ENCODE data around the gene UBE4B. TPM values are rescaled to one million over a fixed set of nuclear protein-coding genes. Genes with fewer than 3 reads are reported as not detected.

UBE4B gene
- total RNA-seq (10 to 100 TPM; 31.3 to 46.9 (median 38.9) TPM), polyA plus RNA-seq (10 to 100 TPM; 26.3 to 39.5 TPM)
- long read RNA-seq, donor 1, partial matches to known transcripts: 19 of 29 reads
- long read RNA-seq, donor 1, other reads (novel, unspliced or antisense): 6 of 29 reads
- long read RNA-seq, donor 2, full-length matches to known transcripts: 2 of 19 reads
- long read RNA-seq, donor 2, partial matches to known transcripts: 17 of 19 reads
- long read RNA-seq, donor 2, other reads (novel, unspliced or antisense): 0 of 19 reads
- long read RNA-seq, donor 3, full-length matches to known transcripts: 12 of 37 reads
- long read RNA-seq, donor 3, partial matches to known transcripts: 16 of 37 reads
- long read RNA-seq, donor 3, other reads (novel, unspliced or antisense): 9 of 37 reads

GRCh38 chr1:10032590-10033358, at the start of gene UBE4B:
TSS of gene UBE4B (plus strand) at chr1:10032958. CDS start at chr1:10033671, 713 bp downstream.
- no peak for TF ChIP-seq POLR2A (IDR thresholded peaks at IDR 0.05)
- TF ChIP-seq CTCF (IDR thresholded peaks at IDR 0.05): peak; percentile 81 to 94 (median 84)
- no peaks in the 10 kb centered on the region for H3K27me3 ChIP-seq
- H3K4me3 ChIP-seq: peak within 1 kb of the TSS; percentile 92
- peaks cover 3% of the 10 kb centered on the region for H3K4me1 ChIP-seq (ENCODE audit: insufficient read depth)
- peak; percentile 98 to 99 (median 98) for DNase-seq
- no peaks in the 10 kb centered on the region for H3K9me3 ChIP-seq
- H3K36me3 ChIP-seq: no peaks in the 10 kb centered on the region
- peak within 1 kb of the TSS; percentile 75 to 93 for H3K27ac ChIP-seq
- intact Hi-C loops (cut with DNase I): loop anchor here in 2 of 4 donors (2.0 to 10.0 kb wide), 2 partner anchors 88 to 178 kb away; partner anchors contain the start of genes KIF1B (in 1 of the 2), LZIC (in 1 of the 2) and NMNAT1 (in 1 of the 2)
- WGBS, 3 donors: 0 to 1% (median 0%) methylated on average over 56 to 73 of the region's 73 CpGs

GRCh38 chr1:9984253-9984652, 48.5 kb upstream of the UBE4B start:
- no peaks in the 10 kb centered on the region for H3K4me1 ChIP-seq (ENCODE audit: insufficient read depth)

GRCh38 chr1:9985001-9985400, 47.8 kb upstream of the UBE4B start:
- WGBS, 3 donors: 38 to 57% (median 46%) methylated on average over 6 of the region's 6 CpGs
- no peak overlapping the region for H3K4me3 ChIP-seq
- no peaks in the 10 kb centered on the region for H3K36me3 ChIP-seq
- no peak for TF ChIP-seq EP300 (IDR thresholded peaks at IDR 0.05)
- TF ChIP-seq POLR2A (IDR thresholded peaks at IDR 0.05): no peak
- H3K9me3 ChIP-seq: no peaks in the 10 kb centered on the region
- no peaks in the 10 kb centered on the region for H3K4me1 ChIP-seq (ENCODE audit: insufficient read depth)
- intact Hi-C loops (cut with DNase I): no loop called here
- no peak for DNase-seq
- H3K27me3 ChIP-seq: no peaks in the 10 kb centered on the region
- H3K27ac ChIP-seq: no peak overlapping the region

More at GRCh38 chr1:9984253-9984652, 48.5 kb upstream of the UBE4B start:
- H3K9me3 ChIP-seq: no peaks in the 10 kb centered on the region
- H3K27ac ChIP-seq: no peak overlapping the region
- intact Hi-C loops (cut with DNase I): no loop called here
- 85 to 89% (median 87%) methylated on average over 5 of the region's 5 CpGs for WGBS, 3 donors
- H3K36me3 ChIP-seq: no peaks in the 10 kb centered on the region
- no peak for DNase-seq
- H3K4me3 ChIP-seq: no peak overlapping the region
- TF ChIP-seq EP300 (IDR thresholded peaks at IDR 0.05): no peak
- no peaks in the 10 kb centered on the region for H3K27me3 ChIP-seq

- H3K27ac ChIP-seq: no peak overlapping the region
- TF ChIP-seq CTCF (IDR thresholded peaks at IDR 0.05) (no peak), POLR2A (IDR thresholded peaks at IDR 0.05) (no peak), EP300 (IDR thresholded peaks at IDR 0.05) (no peak)
- intact Hi-C loops (cut with DNase I): no loop called here
- no peaks in the 10 kb centered on the region for H3K27me3 ChIP-seq
- H3K36me3 ChIP-seq: no peaks in the 10 kb centered on the region
- no peak for DNase-seq
- no peak overlapping the region for H3K4me3 ChIP-seq
- H3K4me1 ChIP-seq (ENCODE audit: insufficient read depth): no peaks in the 10 kb centered on the region
- H3K9me3 ChIP-seq: no peaks in the 10 kb centered on the region
- WGBS, 3 donors: 88 to 91% (median 90%) methylated on average over 5 of the region's 5 CpGs
These were observed 43.0 kb upstream of the UBE4B start for GRCh38 chr1:9989773-9990172.

GRCh38 chr1:9990944-9991343, 41.8 kb upstream of the UBE4B start:
- no peak overlapping the region for H3K4me3 ChIP-seq
- WGBS, 3 donors: 46 to 54% (median 46%) methylated on average over 2 of the region's 2 CpGs
- H3K27me3 ChIP-seq: no peaks in the 10 kb centered on the region
- no peaks in the 10 kb centered on the region for H3K4me1 ChIP-seq (ENCODE audit: insufficient read depth)
- DNase-seq: no peak
- H3K9me3 ChIP-seq: no peaks in the 10 kb centered on the region
- no peaks in the 10 kb centered on the region for H3K36me3 ChIP-seq
- intact Hi-C loops (cut with DNase I): no loop called here
- H3K27ac ChIP-seq: no peak overlapping the region
- TF ChIP-seq CTCF (IDR thresholded peaks at IDR 0.05) (no peak), POLR2A (IDR thresholded peaks at IDR 0.05) (no peak), EP300 (IDR thresholded peaks at IDR 0.05) (no peak)
